SK-N-DZ (cell line): ENCODE results near the gene RBM26.

ENCODE experiments used
- DNase-seq: peaks from one replicate; pipeline ENCODE4 v3.0.0-alpha.2; 2015; ENCODE audit warnings: low spot score
- small RNA-seq, 2 experiments: library from RNA; depleted of rRNA; stranded (forward); fragments of <200 nt; gene quantifications; one replicate each; pipeline ENCODE3, GENCODE V24; 2014

The RBM26 gene

GRCh38 chr13:79273045-79273444 is 133.0 kb downstream of the RBM26 start:
- no peak for DNase-seq

GRCh38 chr13:79271616-79272015 is 134.4 kb downstream of the RBM26 start:
- DNase-seq: no peak

DNA sequence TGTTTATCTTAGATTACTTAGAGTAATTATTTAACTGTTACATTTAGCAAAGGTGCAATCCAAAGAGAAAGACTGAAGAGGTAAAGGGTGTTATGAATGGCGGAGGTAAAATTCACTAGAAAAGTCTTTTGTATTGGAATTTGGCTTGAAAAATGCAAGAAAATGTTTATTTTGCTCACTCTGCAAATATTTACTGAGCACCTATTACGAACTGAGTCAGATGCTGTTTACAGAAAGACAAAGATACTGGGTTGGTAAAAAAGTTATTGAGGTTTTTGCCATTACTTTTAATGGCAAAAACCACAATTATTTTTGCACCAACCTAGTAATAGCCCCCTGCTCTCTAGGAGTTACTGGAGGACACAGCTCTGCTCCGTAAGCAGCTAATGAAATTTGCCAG is 135.2 kb downstream of the RBM26 start:
- DNase-seq: no peak

Small RNA genes within 50 kb of the gene (small RNA-seq; reads per million reads assigned to genes)
- 0 reads per million in 2 experiments for gene RNA5SP33
